SK-N-SH (cell line): ENCODE data around the gene CEP70. TPM values are rescaled to one million over a fixed set of nuclear protein-coding genes. Genes with fewer than 3 reads are reported as not detected.
A peak's percentile ranks its signal among the peaks of the same experiment; 100 is the strongest.

ENCODE experiments used
- CTCF ChIA-PET: fragments of 300-600, 350-600 bp; formaldehyde crosslinking; extraction: SDS; loops from one replicate; lab custom pipeline; 2021; lab: Yijun Ruan, JAX
- POLR2A ChIA-PET: fragments of 350-600 bp; sonication (Branson Sonifier 250); formaldehyde crosslinking; extraction: SDS; loops from one replicate; lab custom pipeline; 2020; ENCODE audit warnings: antibody characterized with exemption, inconsistent platforms; lab: Yijun Ruan, JAX
- DNase-seq: peaks from one replicate; pipeline ENCODE4 v3.0.0; 2012
- H2AFZ ChIP-seq: fragments of 200-600 bp; sonication (generic); 2 replicates; pipeline ENCODE4 v1.8.1; 2016; ENCODE audit warnings: antibody characterized with exemption, mild to moderate bottlenecking, low read depth
- H3F3A ChIP-seq: fragments of 200-600 bp; sonication (generic); replicated peaks from 2 replicates; pipeline ENCODE3; 2016; ENCODE audit warnings: antibody characterized with exemption, mild to moderate bottlenecking; ENCODE audit not compliant: insufficient read depth
- H3K27ac ChIP-seq, 2 experiments: fragments of 200-500 bp in 1 of 2; fragments of 200-600 bp in 1 of 2; sonication (Bioruptor generic) in 1 of 2; sonication (generic), shearing (Covaris generic) in 1 of 2; 2 replicates each; pipeline versions ENCODE4 v1.5.1 to v1.6.1; 2014 to 2016; ENCODE audit warnings: low read depth in 2 of 2, inconsistent platforms in 1 of 2, low read length in 1 of 2, mild to moderate bottlenecking in 1 of 2, mixed read lengths in 1 of 2
- H3K27me3 ChIP-seq: fragments of 200-600 bp; sonication (generic), shearing (Covaris generic); 2 replicates; pipeline ENCODE4 v1.6.1; 2016; ENCODE audit warnings: mixed run types; ENCODE audit not compliant: insufficient read depth
- H3K36me3 ChIP-seq, 2 experiments: fragments of 200-500 bp in 1 of 2; fragments of 200-600 bp in 1 of 2; sonication (Bioruptor generic) in 1 of 2; sonication (generic) in 1 of 2; replicated peaks in 1 of 2; 2 replicates each; pipeline versions ENCODE3 to v1.5.1; 2014 to 2016; ENCODE audit warnings: low read length in 1 of 2, mild to moderate bottlenecking in 1 of 2; ENCODE audit not compliant: insufficient read depth in 2 of 2, control insufficient read depth in 1 of 2
- H3K4me1 ChIP-seq, 2 experiments: fragments of 200-500 bp in 1 of 2; fragments of 200-600 bp in 1 of 2; sonication (Bioruptor generic) in 1 of 2; sonication (generic), shearing (Covaris generic) in 1 of 2; 2 replicates each; pipeline versions ENCODE4 v1.5.1 to v1.6.1; 2014 to 2016; ENCODE audit warnings: low read depth in 1 of 2, low read length in 1 of 2, mixed run types in 1 of 2; ENCODE audit not compliant: insufficient read depth in 2 of 2, control insufficient read depth in 1 of 2
- H3K4me2 ChIP-seq: fragments of 200-600 bp; sonication (generic), shearing (Covaris generic); 2 replicates; pipeline ENCODE4 v1.6.1; 2017; ENCODE audit warnings: mixed run types
- H3K4me3 ChIP-seq, 2 experiments: fragments of 200-500 bp in 1 of 2; fragments of 200-600 bp in 1 of 2; sonication (Bioruptor generic) in 1 of 2; sonication (generic), shearing (Covaris generic) in 1 of 2; 2 replicates each; pipeline versions ENCODE4 v1.5.1 to v1.8.1; 2014 to 2016; ENCODE audit warnings: low read depth in 2 of 2, inconsistent platforms in 1 of 2, low read length in 1 of 2, mild to moderate bottlenecking in 1 of 2, mixed read lengths in 1 of 2, moderate library complexity in 1 of 2
- H3K79me2 ChIP-seq: fragments of 200-600 bp; sonication (generic); 2 replicates; pipeline ENCODE4 v1.8.1; 2017; ENCODE audit warnings: mild to moderate bottlenecking; ENCODE audit not compliant: insufficient read depth
- H3K9ac ChIP-seq: fragments of 200-600 bp; sonication (generic); 2 replicates; pipeline ENCODE4 v1.6.1; 2017; ENCODE audit warnings: mixed run types
- H3K9me2 ChIP-seq: fragments of 200-600 bp; sonication (generic); 2 replicates; pipeline ENCODE4 v1.6.1; 2017; ENCODE audit warnings: mixed run types
- H3K9me3 ChIP-seq: fragments of 200-600 bp; sonication (generic); 2 replicates; pipeline ENCODE4 v1.6.1; 2017; ENCODE audit warnings: mixed run types, mild to moderate bottlenecking, moderate library complexity
- H4K20me1 ChIP-seq: fragments of 200-600 bp; sonication (generic); 2 replicates; pipeline ENCODE4 v1.6.1; 2017; ENCODE audit warnings: mild to moderate bottlenecking, mixed run types; ENCODE audit not compliant: insufficient read depth
- CHD2 ChIP-seq: fragments of 150-350 bp; IDR thresholded peaks from 2 replicates; pipeline ENCODE4 v1.6.1; 2018; ENCODE audit warnings: low read length; ENCODE audit not compliant: partially characterized antibody
- CTCF ChIP-seq: fragments of 200-600 bp; sonication (generic); IDR thresholded peaks from 2 replicates; pipeline ENCODE4 v1.6.1; 2017; ENCODE audit warnings: antibody characterized with exemption, mild to moderate bottlenecking, moderate library complexity
- ELF1 ChIP-seq: IDR thresholded peaks from 2 replicates; pipeline ENCODE4 v1.4.0; 2012
- EP300 ChIP-seq, 2 experiments: IDR thresholded peaks; 2 replicates each; pipeline versions ENCODE4 v1.4.0 to v1.6.1; 2012; ENCODE audit warnings: borderline replicate concordance in 1 of 2, low read depth in 1 of 2, low read length in 1 of 2
- EZH2phosphoT487 ChIP-seq: fragments of 200-600 bp; sonication (generic); IDR thresholded peaks from 2 replicates; pipeline ENCODE4 v1.6.1; 2017; ENCODE audit warnings: low read depth, mixed run types, mild to moderate bottlenecking, antibody characterized with exemption, moderate library complexity, borderline replicate concordance
- FOSL2 ChIP-seq: IDR thresholded peaks from 2 replicates; pipeline ENCODE4 v1.4.0; 2012; ENCODE audit warnings: low read depth, mild to moderate bottlenecking, moderate library complexity, borderline replicate concordance
- FOXM1 ChIP-seq: IDR thresholded peaks from 2 replicates; pipeline ENCODE4 v1.4.0; 2012; ENCODE audit warnings: low read depth, mild to moderate bottlenecking
- GABPA ChIP-seq: IDR thresholded peaks from 2 replicates; pipeline ENCODE4 v1.4.0; 2012; ENCODE audit warnings: low read depth, mild to moderate bottlenecking
- IRF3 ChIP-seq: fragments of 150-350 bp; IDR thresholded peaks from 2 replicates; pipeline ENCODE4 v1.6.1; 2016; ENCODE audit warnings: mild to moderate bottlenecking, low read depth, low read length
- MAX ChIP-seq: IDR thresholded peaks from 2 replicates; pipeline ENCODE4 v1.4.0; 2012; ENCODE audit warnings: low read depth
- MEF2A ChIP-seq: IDR thresholded peaks from 2 replicates; pipeline ENCODE4 v1.4.0; 2012; ENCODE audit warnings: low read depth, borderline replicate concordance
- MXI1 ChIP-seq: IDR thresholded peaks from 2 replicates; pipeline ENCODE4 v1.6.1; 2012; ENCODE audit warnings: mild to moderate bottlenecking, low read depth, low read length, improper control_type of control experiment
- NRF1 ChIP-seq: IDR thresholded peaks from 2 replicates; pipeline ENCODE4 v1.6.1; 2012; ENCODE audit warnings: low read depth, mild to moderate bottlenecking, low read length
- POLR2AphosphoS5 ChIP-seq: IDR thresholded peaks from 2 replicates; pipeline ENCODE4 v1.6.1; 2012; ENCODE audit warnings: low read depth, low read length
- REST ChIP-seq: IDR thresholded peaks from 2 replicates; pipeline ENCODE4 v1.6.1; 2012; ENCODE audit warnings: mild to moderate bottlenecking, low read depth, low read length, moderate library complexity
- RFX5 ChIP-seq: IDR thresholded peaks from 2 replicates; pipeline ENCODE4 v1.6.1; 2012; ENCODE audit warnings: mild to moderate bottlenecking, improper control_type of control experiment, low read length
- RXRA ChIP-seq: IDR thresholded peaks from 2 replicates; pipeline ENCODE4 v1.4.0; 2012; ENCODE audit warnings: low read depth, mild to moderate bottlenecking, borderline replicate concordance
- SIN3A ChIP-seq: IDR thresholded peaks from 2 replicates; pipeline ENCODE4 v1.6.1; 2012; ENCODE audit warnings: low read depth, mild to moderate bottlenecking, low read length, moderate library complexity, borderline replicate concordance
- SMC3 ChIP-seq: IDR thresholded peaks from 2 replicates; pipeline ENCODE4 v1.6.1; 2012; ENCODE audit warnings: low read depth, low read length, improper control_type of control experiment
- TAF1 ChIP-seq: IDR thresholded peaks from 2 replicates; pipeline ENCODE4 v1.6.1; 2012; ENCODE audit warnings: low read depth, mild to moderate bottlenecking, low read length, moderate library complexity, borderline replicate concordance
- TCF12 ChIP-seq: IDR thresholded peaks from 2 replicates; pipeline ENCODE4 v1.4.0; 2012
- TEAD4 ChIP-seq: IDR thresholded peaks from 2 replicates; pipeline ENCODE4 v1.4.0; 2012; ENCODE audit warnings: mild to moderate bottlenecking, borderline replicate concordance; ENCODE audit not compliant: insufficient read depth
- USF2 ChIP-seq: fragments of 150-350 bp; IDR thresholded peaks from 2 replicates; pipeline ENCODE4 v1.6.1; 2017; ENCODE audit warnings: antibody characterized with exemption, low read length, low read depth, borderline replicate concordance
- YY1 ChIP-seq: IDR thresholded peaks from 2 replicates; pipeline ENCODE4 v1.4.0; 2012; ENCODE audit warnings: low read depth, mild to moderate bottlenecking
- WGBS: methylation state at CpG from one replicate; pipeline ENCODE4 v1.1.6; 2017; ENCODE audit warnings: low lambda C conversion rate; 5-methylcytosine and 5-hydroxymethylcytosine counted together
- polyA plus RNA-seq, 3 experiments: library from polyadenylated mRNA; depleted of rRNA; stranded (reverse); fragments of >200 nt; gene quantifications; 2 replicates each; pipeline ENCODE4 v1.2.3, GENCODE V29; 2012

The CEP70 gene
- polyA plus RNA-seq (2012; rRNA removed), result 3.7 and 4.0 TPM in 2 replicates
- 6.0 and 6.6 TPM in 2 replicates for polyA plus RNA-seq (2012; cell fraction: cytosol; rRNA removed)
- polyA plus RNA-seq (2012; cell fraction: nucleus; rRNA removed), result 2.0 and 4.7 TPM in 2 replicates

GRCh38 chr3:138594150-138594934 is at the start of gene CEP70:
Gene CEP70, minus strand, starts transcription at chr3:138594260. Its CDS starts 21,333 bp downstream, at chr3:138572927.
- H3K79me2 ChIP-seq, result no peaks in the 10 kb centered on the region
- H3K27me3 ChIP-seq, result no peaks in the 10 kb centered on the region
- peak within 1 kb of the TSS; percentile 72 to 85 for H3K27ac ChIP-seq
- H2AFZ ChIP-seq, result peak within 1 kb of the TSS; percentile 98
- no peaks in the 10 kb centered on the region for H3K9me2 ChIP-seq
- DNase-seq, result peak; percentile 95
- ChIA-PET POLR2A (interaction anchor here (0.6 to 2.7 kb wide), 6 partner anchors 15 to 408 kb away, joined by 3 to 15 read pairs (median 4); partner anchors contain the start of genes ARMC8 and FAIM), CTCF (interaction anchor here (0.6 to 7.5 kb wide), 41 partner anchors 9 to 734 kb away, joined by 3 to 272 read pairs (median 4); partner anchors contain the start of genes FAIM and PIK3CB)
- peak within 1 kb of the TSS; percentile 79 to 92 for H3K4me3 ChIP-seq
- peaks cover under 1 to 5% of the 10 kb centered on the region in 2 experiments for H3K36me3 ChIP-seq
- 1% methylated on average over 35 of the region's 52 CpGs for WGBS
- no peaks in the 10 kb centered on the region for H3F3A ChIP-seq
- peaks cover 0 to 7% of the 10 kb centered on the region in 2 experiments; a peak in 2 of 4 replicates for H3K4me1 ChIP-seq
- H3K9ac ChIP-seq, result peak within 1 kb of the TSS; percentile 80
- no peaks in the 10 kb centered on the region for H3K9me3 ChIP-seq
- H4K20me1 ChIP-seq, result no peaks in the 10 kb centered on the region
- peak within 1 kb of the TSS; percentile 90 for H3K4me2 ChIP-seq
- TF ChIP-seq CHD2, result peak; percentile 55
- TF ChIP-seq MAX, result peak; percentile 89
- TF ChIP-seq FOXM1, result no peak
- TF ChIP-seq REST, result no peak
- TF ChIP-seq ELF1, result 0 out of 2 replicates have a peak, but pooled peaks have one; percentile 17
- no peak for TF ChIP-seq EZH2phosphoT487
- no peak for TF ChIP-seq GABPA
- peak; percentile 29; the same call in 1 of the 2 replicates for TF ChIP-seq IRF3
- TF ChIP-seq SIN3A, result peak; percentile 49; the same call in 1 of the 2 replicates
- TF ChIP-seq USF2, result no peak
- TF ChIP-seq MEF2A, result no peak
- no peak for TF ChIP-seq TCF12
- TF ChIP-seq YY1, result peak; percentile 61; the same call in 1 of the 2 replicates
- no peak for TF ChIP-seq NRF1
- peak; percentile 88 for TF ChIP-seq CTCF
- TF ChIP-seq SMC3, result peak; percentile 72
- TF ChIP-seq RXRA, result peak; percentile 81; the same call in 1 of the 2 replicates
- no peak for TF ChIP-seq EP300 (IDR thresholded peaks at IDR 0.05; ENCODE audit: borderline replicate concordance in 1 of 2, low read depth in 1 of 2, low read length in 1 of 2)
- TF ChIP-seq POLR2AphosphoS5, result peak; percentile 76
- TF ChIP-seq TAF1, result peak; percentile 62; the same call in 1 of the 2 replicates
- no peak for TF ChIP-seq FOSL2
- no peak for TF ChIP-seq TEAD4
- TF ChIP-seq RFX5, result no peak
- TF ChIP-seq MXI1, result peak; percentile 86
